NCI-H2196 (cell line): Measurements from ENCODE around the gene VPS39.

Experiments used
- DNase-seq: peaks from one replicate; lab custom pipeline; 2025; ENCODE audit not compliant: unreplicated experiment; lab: John Stamatoyannopoulos, UW

VPS39 gene

GRCh38 chr15:42202653-42203052 is 5.5 kb downstream of the VPS39 start:
- no peak for DNase-seq

GRCh38 chr15:42201801-42202200 is 6.3 kb downstream of the VPS39 start:
- DNase-seq, result no peak

GRCh38 chr15:42199126-42199525 is 9.0 kb downstream of the VPS39 start:
- DNase-seq, result no peak

- DNase-seq, result no peak
These were observed 9.6 kb downstream of the VPS39 start for GRCh38 chr15:42198516-42198915.

- no peak for DNase-seq
These were observed 13.6 kb downstream of the VPS39 start for GRCh38 chr15:42194513-42194912.

- DNase-seq, result no peak
These were observed 14.7 kb downstream of the VPS39 start for GRCh38 chr15:42193383-42193782.

GRCh38 chr15:42191610-42192346 is 16.3 kb downstream of the VPS39 start:
- no peak for DNase-seq

- DNase-seq, result no peak
These were observed 17.7 kb downstream of the VPS39 start for GRCh38 chr15:42190370-42190769.

- DNase-seq, result no peak
These were observed 22.3 kb downstream of the VPS39 start for GRCh38 chr15:42185801-42186200.

- DNase-seq, result no peak
These were observed 23.4 kb downstream of the VPS39 start for GRCh38 chr15:42184736-42185135.

- no peak for DNase-seq
These were observed 23.8 kb downstream of the VPS39 start for GRCh38 chr15:42184296-42184695.

GRCh38 chr15:42182961-42183360 is 25.1 kb downstream of the VPS39 start:
- DNase-seq, result no peak

GRCh38 chr15:42182328-42182886 is 25.7 kb downstream of the VPS39 start:
- DNase-seq, result no peak

- DNase-seq, result no peak
These were observed 30.0 kb downstream of the VPS39 start for GRCh38 chr15:42178056-42178455.

- no peak for DNase-seq
These were observed 32.4 kb downstream of the VPS39 start for GRCh38 chr15:42175671-42176070.

- no peak for DNase-seq
These were observed 35.6 kb downstream of the VPS39 start for GRCh38 chr15:42172475-42172874.

- no peak for DNase-seq
These were observed 36.3 kb downstream of the VPS39 start for GRCh38 chr15:42171795-42172194.

- no peak for DNase-seq
These were observed 37.0 kb downstream of the VPS39 start for GRCh38 chr15:42171122-42171521.

- DNase-seq, result no peak
These were observed 41.7 kb downstream of the VPS39 start for GRCh38 chr15:42166225-42166940.

- no peak for DNase-seq
These were observed 43.0 kb downstream of the VPS39 start for GRCh38 chr15:42165106-42165505.

- DNase-seq, result no peak
These were observed 44.1 kb downstream of the VPS39 start for GRCh38 chr15:42163947-42164550.

- no peak for DNase-seq
These were observed 44.8 kb downstream of the VPS39 start for GRCh38 chr15:42163291-42163690.
